Neural progenitor cell (in vitro differentiated cells): ENCODE measurements around the gene EXOSC10. TPM values are rescaled to one million over a fixed set of nuclear protein-coding genes. Genes with fewer than 3 reads are reported as not detected.
"Not testable (repeated sequence)": the region's sequence is repeated elsewhere in the genome, so short reads cannot be mapped to it uniquely, and the experiment has no call there.

Source experiments
- DNase-seq: peaks from one replicate; pipeline ENCODE4 v3.0.0-alpha.2; 2016; ENCODE audit warnings: low spot score
- H2AFZ ChIP-seq: fragments of 200-600 bp; sonication (generic); replicated peaks from 2 replicates; pipeline ENCODE4 v1.6.1; 2016; ENCODE audit warnings: antibody characterized with exemption
- H3F3A ChIP-seq: fragments of 200-600 bp; sonication (generic); 2 replicates; pipeline ENCODE4 v1.6.1; 2016; ENCODE audit warnings: antibody characterized with exemption, low read depth
- H3K27ac ChIP-seq: fragments of 200-600 bp; sonication (generic); 2 replicates; pipeline ENCODE4 v1.5.1; 2016; ENCODE audit warnings: mild to moderate bottlenecking
- H3K27me3 ChIP-seq: fragments of 200-600 bp; sonication (generic); 2 replicates; pipeline ENCODE4 v1.6.1; 2016; ENCODE audit warnings: mild to moderate bottlenecking, moderate library complexity
- H3K36me3 ChIP-seq: fragments of 200-600 bp; sonication (generic); 2 replicates; pipeline ENCODE4 v1.5.1; 2016
- H3K4me1 ChIP-seq: fragments of 200-600 bp; sonication (generic); 2 replicates; pipeline ENCODE4 v1.6.1; 2016; ENCODE audit warnings: mixed run types
- H3K4me2 ChIP-seq: fragments of 200-600 bp; sonication (generic); 2 replicates; pipeline ENCODE4 v1.6.1; 2016
- H3K4me3 ChIP-seq: fragments of 200-600 bp; sonication (generic); 2 replicates; pipeline ENCODE4 v1.5.1; 2016
- H3K79me2 ChIP-seq: fragments of 200-600 bp; sonication (generic); 2 replicates; pipeline ENCODE4 v1.6.1; 2016; ENCODE audit warnings: low read depth
- H3K9ac ChIP-seq: fragments of 200-600 bp; sonication (generic); 2 replicates; pipeline ENCODE4 v1.6.1; 2016
- H3K9me3 ChIP-seq: fragments of 200-600 bp; sonication (generic); 2 replicates; pipeline ENCODE4 v1.5.1; 2016; ENCODE audit warnings: low read depth
- H4K20me1 ChIP-seq: fragments of 200-600 bp; sonication (generic); 2 replicates; pipeline ENCODE4 v1.6.1; 2016; ENCODE audit warnings: low read depth
- H3K27ac Mint-ChIP-seq: 3 replicates; pipeline ENCODE4 v1.8.0; 2021; ENCODE audit warnings: mixed read lengths
- H3K27me3 Mint-ChIP-seq: 2 replicates; pipeline ENCODE4 v1.8.0; 2022; ENCODE audit warnings: low read depth, mild to moderate bottlenecking, inconsistent platforms, moderate library complexity, mixed read lengths; ENCODE audit not compliant: insufficient read depth
- H3K36me3 Mint-ChIP-seq: 3 replicates; pipeline ENCODE4 v1.8.0; 2021; ENCODE audit warnings: mixed read lengths
- H3K4me1 Mint-ChIP-seq: 3 replicates; pipeline ENCODE4 v1.8.0; 2021; ENCODE audit warnings: mixed read lengths
- H3K4me3 Mint-ChIP-seq: 3 replicates; pipeline ENCODE4 v1.8.0; 2021; ENCODE audit warnings: mild to moderate bottlenecking, moderate library complexity, mixed read lengths
- H3K9me3 Mint-ChIP-seq: 3 replicates; pipeline ENCODE4 v1.8.0; 2020; ENCODE audit warnings: mixed read lengths
- EZH2 ChIP-seq: fragments of 200-600 bp; sonication (generic); IDR thresholded peaks from 2 replicates; pipeline ENCODE4 v1.6.1; 2017; ENCODE audit warnings: antibody characterized with exemption, mild to moderate bottlenecking, moderate library complexity
- EZH2phosphoT487 ChIP-seq: fragments of 200-600 bp; sonication (generic); IDR thresholded peaks from 2 replicates; pipeline ENCODE4 v1.6.1; 2017; ENCODE audit warnings: antibody characterized with exemption
- total RNA-seq: library from RNA; depleted of rRNA; stranded (reverse); fragments of >200 nt; gene quantifications from 2 replicates; pipeline ENCODE4 v1.2.3, GENCODE V29; 2015; ENCODE audit warnings: low replicate concordance
- TF ChIP-seq, protein P1 (sequence below): fragments of 200-600 bp; sonication (generic); IDR thresholded peaks from 2 replicates; pipeline ENCODE4 v1.5.1; 2017; ENCODE audit warnings: antibody characterized with exemption, mild to moderate bottlenecking

The EXOSC10 gene
- total RNA-seq, 1 donor from 2014 or later = 102 TPM

DNA sequence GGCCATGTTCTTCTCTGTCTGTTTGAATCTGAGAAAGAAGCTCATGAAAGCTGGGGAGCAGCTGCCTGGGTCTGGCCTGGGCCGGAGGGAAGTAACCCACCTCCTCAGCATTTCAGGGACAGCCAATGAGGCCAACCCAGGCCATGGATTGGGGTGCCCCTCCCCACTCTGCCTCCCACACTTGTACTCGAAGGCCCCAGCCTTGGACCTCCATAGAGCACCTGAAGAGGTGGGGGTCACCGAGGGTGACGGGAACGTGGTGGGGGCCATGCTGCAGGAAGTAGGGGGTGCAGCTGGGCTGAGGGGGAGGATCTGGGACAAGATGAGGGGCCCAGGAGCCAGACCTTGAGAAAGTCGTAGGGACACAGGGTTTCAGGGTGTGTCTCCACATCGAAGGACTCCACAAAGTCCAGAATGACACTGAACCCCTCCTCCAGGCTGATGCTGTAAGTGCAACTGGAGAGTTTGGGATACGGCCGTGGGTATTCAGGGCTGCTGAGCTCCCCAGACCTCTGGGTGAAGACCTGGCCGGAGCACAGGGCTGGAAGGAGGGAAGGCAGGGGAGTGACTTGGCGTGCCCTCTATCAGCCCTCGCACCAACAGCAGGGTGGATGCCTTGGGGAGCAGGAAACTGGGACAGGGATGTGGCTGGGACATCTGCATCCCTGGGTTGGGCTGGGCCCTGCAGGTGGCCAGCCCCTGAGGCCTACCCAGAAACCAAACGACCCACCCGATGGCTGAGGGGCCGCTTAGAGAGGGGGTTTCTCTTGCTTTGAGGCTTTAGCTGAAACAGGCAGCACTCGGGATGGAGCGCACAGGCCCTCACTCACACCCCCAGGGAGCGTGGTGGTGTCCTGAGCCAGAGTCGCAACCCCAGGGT, 56.4 kb downstream of the EXOSC10 start:
- Mint-ChIP-seq H3K4me3 (no peak overlapping the region), H3K9me3 (no peaks in the 10 kb centered on the region), H3K36me3 (no peaks in the 10 kb centered on the region), H3K27ac (no peak overlapping the region), H3K4me1 (peaks cover 4% of the 10 kb centered on the region), H3K27me3 (peaks cover 2% of the 10 kb centered on the region)
- H3K36me3 ChIP-seq = no peaks in the 10 kb centered on the region
- no peak overlapping the region for H2AFZ ChIP-seq
- H3K4me1 ChIP-seq = no peaks in the 10 kb centered on the region
- H3K27ac ChIP-seq = no peak overlapping the region
- no peaks in the 10 kb centered on the region for H4K20me1 ChIP-seq
- no peak overlapping the region for H3K4me3 ChIP-seq
- no peaks in the 10 kb centered on the region for H3K79me2 ChIP-seq
- no peak overlapping the region for H3K4me2 ChIP-seq
- TF ChIP-seq, protein P1, sequence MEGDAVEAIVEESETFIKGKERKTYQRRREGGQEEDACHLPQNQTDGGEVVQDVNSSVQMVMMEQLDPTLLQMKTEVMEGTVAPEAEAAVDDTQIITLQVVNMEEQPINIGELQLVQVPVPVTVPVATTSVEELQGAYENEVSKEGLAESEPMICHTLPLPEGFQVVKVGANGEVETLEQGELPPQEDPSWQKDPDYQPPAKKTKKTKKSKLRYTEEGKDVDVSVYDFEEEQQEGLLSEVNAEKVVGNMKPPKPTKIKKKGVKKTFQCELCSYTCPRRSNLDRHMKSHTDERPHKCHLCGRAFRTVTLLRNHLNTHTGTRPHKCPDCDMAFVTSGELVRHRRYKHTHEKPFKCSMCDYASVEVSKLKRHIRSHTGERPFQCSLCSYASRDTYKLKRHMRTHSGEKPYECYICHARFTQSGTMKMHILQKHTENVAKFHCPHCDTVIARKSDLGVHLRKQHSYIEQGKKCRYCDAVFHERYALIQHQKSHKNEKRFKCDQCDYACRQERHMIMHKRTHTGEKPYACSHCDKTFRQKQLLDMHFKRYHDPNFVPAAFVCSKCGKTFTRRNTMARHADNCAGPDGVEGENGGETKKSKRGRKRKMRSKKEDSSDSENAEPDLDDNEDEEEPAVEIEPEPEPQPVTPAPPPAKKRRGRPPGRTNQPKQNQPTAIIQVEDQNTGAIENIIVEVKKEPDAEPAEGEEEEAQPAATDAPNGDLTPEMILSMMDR = no peak
- no peak for TF ChIP-seq EZH2
- no peak for TF ChIP-seq EZH2phosphoT487
- H3K9me3 ChIP-seq = no peaks in the 10 kb centered on the region
- H3F3A ChIP-seq = no peaks in the 10 kb centered on the region
- no peak overlapping the region for H3K9ac ChIP-seq
- H3K27me3 ChIP-seq = no peaks in the 10 kb centered on the region
- no peak for DNase-seq

DNA sequence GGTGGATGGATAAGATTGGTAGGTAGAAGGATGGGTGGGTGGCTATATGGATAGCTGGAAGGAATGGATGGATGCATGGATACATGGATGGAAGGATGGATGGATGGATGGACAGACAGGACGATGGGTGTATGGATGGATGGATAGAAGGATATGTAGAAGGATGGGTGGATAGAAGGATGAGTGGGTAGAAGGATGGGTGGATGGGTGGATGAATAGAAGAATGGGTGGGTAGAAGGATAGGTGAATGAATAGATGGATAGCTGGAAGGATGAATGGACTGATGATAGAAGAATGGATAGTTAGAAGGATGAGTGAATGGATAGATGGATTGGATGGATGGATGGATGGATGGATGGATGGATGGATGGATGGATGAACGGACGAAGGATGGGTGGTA, 57.6 kb downstream of the EXOSC10 start:
- Histone ChIP-seq H3K4me3 (no peak overlapping the region), H3F3A (no peaks in the 10 kb centered on the region), H4K20me1 (no peaks in the 10 kb centered on the region), H3K27ac (no peak overlapping the region), H3K27me3 (peaks cover 4% of the 10 kb centered on the region), H3K4me1 (no peaks in the 10 kb centered on the region), H3K9me3 (no peaks in the 10 kb centered on the region), H3K36me3 (no peaks in the 10 kb centered on the region), H2AFZ (no peak overlapping the region), H3K9ac (no peak overlapping the region), H3K79me2 (no peaks in the 10 kb centered on the region), H3K4me2 (no peak overlapping the region)
- TF ChIP-seq EZH2 = no peak
- TF ChIP-seq, protein P1 = no peak
- TF ChIP-seq EZH2phosphoT487 = no peak
- Mint-ChIP-seq H3K9me3 (no peaks in the 10 kb centered on the region), H3K36me3 (no peaks in the 10 kb centered on the region), H3K4me3 (no peak overlapping the region), H3K27me3 (peaks cover 2% of the 10 kb centered on the region), H3K27ac (no peak overlapping the region), H3K4me1 (peaks cover 7% of the 10 kb centered on the region)
- DNase-seq = no peak

DNA sequence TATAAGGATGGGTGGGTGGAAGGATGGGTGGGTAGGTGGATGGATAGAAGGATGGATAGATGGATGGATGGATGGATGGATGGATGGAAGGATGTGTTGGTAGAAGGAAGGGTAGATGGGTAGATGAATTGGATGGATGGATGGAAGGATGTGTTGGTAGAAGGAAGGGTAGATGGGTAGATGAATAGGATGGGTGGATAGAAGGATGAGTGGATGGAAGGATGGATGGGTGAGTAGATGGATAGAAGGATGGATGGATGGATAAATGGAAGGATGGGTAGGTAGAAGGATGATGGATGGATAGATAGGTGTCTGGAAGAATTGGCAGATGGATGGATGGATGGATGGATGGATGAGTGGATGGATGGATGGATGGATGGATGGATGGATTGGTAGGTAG, 58.6 kb downstream of the EXOSC10 start:
- Histone ChIP-seq H2AFZ (no peak overlapping the region), H3K27ac (no peak overlapping the region), H3K4me2 (no peak overlapping the region), H4K20me1 (no peaks in the 10 kb centered on the region), H3K79me2 (no peaks in the 10 kb centered on the region), H3K36me3 (no peaks in the 10 kb centered on the region), H3K9me3 (no peaks in the 10 kb centered on the region), H3K4me3 (no peak overlapping the region), H3K9ac (no peak overlapping the region), H3K4me1 (no peaks in the 10 kb centered on the region), H3K27me3 (peaks cover 4% of the 10 kb centered on the region), H3F3A (no peaks in the 10 kb centered on the region)
- Mint-ChIP-seq H3K27ac (no peak overlapping the region), H3K4me1 (peaks cover 7% of the 10 kb centered on the region), H3K36me3 (no peaks in the 10 kb centered on the region), H3K27me3 (peaks cover 2% of the 10 kb centered on the region), H3K9me3 (no peaks in the 10 kb centered on the region), H3K4me3 (no peak overlapping the region)
- no peak for DNase-seq
- TF ChIP-seq EZH2phosphoT487 = no peak
- TF ChIP-seq EZH2 = no peak
- TF ChIP-seq, protein P1 = no peak

DNA sequence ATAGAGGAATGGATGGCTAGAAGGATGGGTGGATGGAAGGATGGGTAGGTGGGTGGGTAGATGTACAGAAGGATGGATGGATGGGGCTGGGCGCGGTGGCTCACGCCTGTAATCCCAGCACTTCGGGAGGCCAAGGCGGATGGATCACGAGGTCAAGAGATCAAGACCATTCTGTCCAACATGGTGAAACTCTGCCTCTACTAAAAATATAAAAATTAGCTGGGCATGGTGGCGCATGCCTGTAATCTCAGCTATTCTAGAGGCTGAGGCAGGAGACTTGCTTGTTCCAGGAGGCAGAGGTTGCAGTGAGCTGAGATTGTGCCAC, 59.6 kb downstream of the EXOSC10 start:
- not testable (repeated sequence) for H3F3A ChIP-seq, H2AFZ ChIP-seq, H3K4me3 Mint-ChIP-seq, H3K4me1 ChIP-seq, H3K27ac ChIP-seq, H3K27ac Mint-ChIP-seq, DNase-seq, H3K4me3 ChIP-seq, H3K4me1 Mint-ChIP-seq, H4K20me1 ChIP-seq, H3K36me3 ChIP-seq, H3K27me3 ChIP-seq, H3K9ac ChIP-seq, H3K36me3 Mint-ChIP-seq, H3K9me3 ChIP-seq, H3K4me2 ChIP-seq, H3K27me3 Mint-ChIP-seq, H3K9me3 Mint-ChIP-seq, H3K79me2 ChIP-seq
